GM12878 (cell line): ENCODE data around the gene METRN.

ENCODE experiments used
- EZH2 ChIP-seq: IDR thresholded peaks from 2 replicates; pipeline ENCODE4 v1.6.1; 2012; ENCODE audit warnings: low read depth, mild to moderate bottlenecking, control low read depth, inconsistent platforms, low read length, borderline replicate concordance; ENCODE audit not compliant: control insufficient read depth
- HCFC1 ChIP-seq: fragments of 150-350 bp; IDR thresholded peaks from 2 replicates; pipeline ENCODE4 v1.6.1; 2014; ENCODE audit warnings: low read length
- POLR2A ChIP-seq: IDR thresholded peaks from 2 replicates; pipeline ENCODE4 v1.6.1; 2011; ENCODE audit warnings: low read depth, mild to moderate bottlenecking, low read length
- RFX5 ChIP-seq: IDR thresholded peaks from 2 replicates; pipeline ENCODE4 v1.6.1; 2011; ENCODE audit warnings: low read depth, low read length, improper control_type of control experiment
- TCF12 ChIP-seq: IDR thresholded peaks from 2 replicates; pipeline ENCODE4 v1.6.1; 2011; ENCODE audit warnings: low read depth, mild to moderate bottlenecking, low read length
- ZNF24 ChIP-seq: fragments of 450-650 bp; IDR thresholded peaks from 2 replicates; pipeline ENCODE4 v1.6.1; 2017; ENCODE audit warnings: antibody characterized with exemption, mild to moderate bottlenecking
- TF ChIP-seq, protein P1 (sequence below), 3 experiments: IDR thresholded peaks in 2 of 3; conservative IDR thresholded peaks in 1 of 3; 2 replicates each; pipeline ENCODE4 v1.5.1; 2011; ENCODE audit warnings: low read depth in 3 of 3, low read length in 3 of 3, mild to moderate bottlenecking in 3 of 3, control low read depth in 2 of 3, moderate library complexity in 2 of 3, inconsistent platforms in 1 of 3, mixed read lengths in 1 of 3; ENCODE audit not compliant: control insufficient read depth in 2 of 3, insufficient read depth in 1 of 3; ENCODE audit errors: extremely low read depth in 1 of 3
- TF ChIP-seq, protein P2 (sequence below): IDR thresholded peaks from 2 replicates; pipeline ENCODE4 v1.6.1; 2012; ENCODE audit warnings: low read depth, low read length, improper control_type of control experiment
- TF ChIP-seq, protein P3 (sequence below): IDR thresholded peaks from 2 replicates; pipeline ENCODE4 v1.6.1; 2012; ENCODE audit warnings: mild to moderate bottlenecking, low read depth, low read length

DNA sequence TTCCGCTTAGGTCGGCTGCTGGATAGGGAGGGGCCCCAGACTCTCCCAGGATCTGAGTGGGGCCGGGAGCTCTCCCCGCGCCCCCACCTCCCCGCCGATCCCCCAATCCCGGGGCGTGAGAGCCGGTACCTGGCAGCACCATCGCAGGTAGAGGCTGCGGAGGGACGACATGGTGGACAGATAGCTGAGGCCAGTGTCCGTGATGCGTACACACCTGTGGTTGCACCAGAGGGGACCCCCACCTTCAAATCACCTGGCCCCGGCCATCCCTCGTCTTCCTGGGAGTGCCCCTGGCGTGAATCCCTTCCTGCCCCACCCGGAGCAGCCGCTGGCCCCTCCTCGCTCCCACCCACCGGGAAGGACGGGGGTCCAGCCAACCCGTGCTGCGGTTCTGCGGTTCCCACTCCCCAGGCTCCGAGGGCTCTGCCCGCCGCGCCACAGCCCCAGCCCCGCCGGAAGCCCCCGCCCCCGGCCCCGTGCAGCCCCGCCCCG is 20.0 kb upstream of the METRN start:
- TF ChIP-seq, protein P1, sequence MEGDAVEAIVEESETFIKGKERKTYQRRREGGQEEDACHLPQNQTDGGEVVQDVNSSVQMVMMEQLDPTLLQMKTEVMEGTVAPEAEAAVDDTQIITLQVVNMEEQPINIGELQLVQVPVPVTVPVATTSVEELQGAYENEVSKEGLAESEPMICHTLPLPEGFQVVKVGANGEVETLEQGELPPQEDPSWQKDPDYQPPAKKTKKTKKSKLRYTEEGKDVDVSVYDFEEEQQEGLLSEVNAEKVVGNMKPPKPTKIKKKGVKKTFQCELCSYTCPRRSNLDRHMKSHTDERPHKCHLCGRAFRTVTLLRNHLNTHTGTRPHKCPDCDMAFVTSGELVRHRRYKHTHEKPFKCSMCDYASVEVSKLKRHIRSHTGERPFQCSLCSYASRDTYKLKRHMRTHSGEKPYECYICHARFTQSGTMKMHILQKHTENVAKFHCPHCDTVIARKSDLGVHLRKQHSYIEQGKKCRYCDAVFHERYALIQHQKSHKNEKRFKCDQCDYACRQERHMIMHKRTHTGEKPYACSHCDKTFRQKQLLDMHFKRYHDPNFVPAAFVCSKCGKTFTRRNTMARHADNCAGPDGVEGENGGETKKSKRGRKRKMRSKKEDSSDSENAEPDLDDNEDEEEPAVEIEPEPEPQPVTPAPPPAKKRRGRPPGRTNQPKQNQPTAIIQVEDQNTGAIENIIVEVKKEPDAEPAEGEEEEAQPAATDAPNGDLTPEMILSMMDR (IDR thresholded peaks at IDR 0.05 in 2 of 3, conservative IDR thresholded peaks at IDR 0.05 in 1 of 3; ENCODE audit: control insufficient read depth in 2 of 3, extremely low read depth in 1 of 3, insufficient read depth in 1 of 3, low read depth in 3 of 3, low read length in 3 of 3), result no peak
- TF ChIP-seq POLR2A (no peak), RFX5 (no peak), EZH2 (no peak), ZNF24 (no peak), TCF12 (no peak), HCFC1 (no peak)
- TF ChIP-seq, protein P2, sequence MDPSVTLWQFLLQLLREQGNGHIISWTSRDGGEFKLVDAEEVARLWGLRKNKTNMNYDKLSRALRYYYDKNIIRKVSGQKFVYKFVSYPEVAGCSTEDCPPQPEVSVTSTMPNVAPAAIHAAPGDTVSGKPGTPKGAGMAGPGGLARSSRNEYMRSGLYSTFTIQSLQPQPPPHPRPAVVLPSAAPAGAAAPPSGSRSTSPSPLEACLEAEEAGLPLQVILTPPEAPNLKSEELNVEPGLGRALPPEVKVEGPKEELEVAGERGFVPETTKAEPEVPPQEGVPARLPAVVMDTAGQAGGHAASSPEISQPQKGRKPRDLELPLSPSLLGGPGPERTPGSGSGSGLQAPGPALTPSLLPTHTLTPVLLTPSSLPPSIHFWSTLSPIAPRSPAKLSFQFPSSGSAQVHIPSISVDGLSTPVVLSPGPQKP, result no peak
- TF ChIP-seq, protein P3, sequence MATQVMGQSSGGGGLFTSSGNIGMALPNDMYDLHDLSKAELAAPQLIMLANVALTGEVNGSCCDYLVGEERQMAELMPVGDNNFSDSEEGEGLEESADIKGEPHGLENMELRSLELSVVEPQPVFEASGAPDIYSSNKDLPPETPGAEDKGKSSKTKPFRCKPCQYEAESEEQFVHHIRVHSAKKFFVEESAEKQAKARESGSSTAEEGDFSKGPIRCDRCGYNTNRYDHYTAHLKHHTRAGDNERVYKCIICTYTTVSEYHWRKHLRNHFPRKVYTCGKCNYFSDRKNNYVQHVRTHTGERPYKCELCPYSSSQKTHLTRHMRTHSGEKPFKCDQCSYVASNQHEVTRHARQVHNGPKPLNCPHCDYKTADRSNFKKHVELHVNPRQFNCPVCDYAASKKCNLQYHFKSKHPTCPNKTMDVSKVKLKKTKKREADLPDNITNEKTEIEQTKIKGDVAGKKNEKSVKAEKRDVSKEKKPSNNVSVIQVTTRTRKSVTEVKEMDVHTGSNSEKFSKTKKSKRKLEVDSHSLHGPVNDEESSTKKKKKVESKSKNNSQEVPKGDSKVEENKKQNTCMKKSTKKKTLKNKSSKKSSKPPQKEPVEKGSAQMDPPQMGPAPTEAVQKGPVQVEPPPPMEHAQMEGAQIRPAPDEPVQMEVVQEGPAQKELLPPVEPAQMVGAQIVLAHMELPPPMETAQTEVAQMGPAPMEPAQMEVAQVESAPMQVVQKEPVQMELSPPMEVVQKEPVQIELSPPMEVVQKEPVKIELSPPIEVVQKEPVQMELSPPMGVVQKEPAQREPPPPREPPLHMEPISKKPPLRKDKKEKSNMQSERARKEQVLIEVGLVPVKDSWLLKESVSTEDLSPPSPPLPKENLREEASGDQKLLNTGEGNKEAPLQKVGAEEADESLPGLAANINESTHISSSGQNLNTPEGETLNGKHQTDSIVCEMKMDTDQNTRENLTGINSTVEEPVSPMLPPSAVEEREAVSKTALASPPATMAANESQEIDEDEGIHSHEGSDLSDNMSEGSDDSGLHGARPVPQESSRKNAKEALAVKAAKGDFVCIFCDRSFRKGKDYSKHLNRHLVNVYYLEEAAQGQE, result no peak
